ENCODE data around the gene PGPEP1. TPM values are rescaled to one million over a fixed set of nuclear protein-coding genes. Genes with fewer than 3 reads are reported as not detected.

The PGPEP1 gene
- total RNA-seq, 1 experiment from 2014 or later: 11.4 TPM

DNA sequence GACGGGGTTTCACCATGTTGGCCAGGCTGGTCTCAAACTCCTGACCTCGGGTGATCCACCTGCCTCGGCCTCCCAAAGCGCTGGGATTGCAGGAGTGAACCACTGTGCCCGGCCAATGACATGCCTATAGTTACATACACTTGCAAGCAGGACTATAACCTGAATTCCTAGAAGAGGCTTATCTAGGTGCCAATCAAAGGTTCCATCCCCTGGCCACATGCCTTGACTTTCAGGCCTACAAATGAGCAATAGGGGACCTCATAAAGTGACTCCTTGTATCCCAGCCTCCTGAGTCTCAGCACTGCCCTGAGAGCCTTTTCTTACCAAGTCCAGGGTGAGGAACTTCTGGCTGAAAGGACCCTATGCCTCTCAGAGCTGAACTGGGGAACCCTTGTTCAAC is 13.6 kb upstream of the PGPEP1 start:
- H2AFZ ChIP-seq (ENCODE audit: low read length): no peak overlapping the region
- H3K9me2 ChIP-seq (replicated peaks; ENCODE audit: low read length): no peaks in the 10 kb centered on the region
- H3K36me3 ChIP-seq (ENCODE audit: low read depth, low read length): no peaks in the 10 kb centered on the region
- ChIA-PET POLR2A (ENCODE audit: unreplicated experiment) (no interaction called here), CTCF (no interaction called here)
- intact Hi-C loops (cut with micrococcal nuclease): loop anchor here (10.0 kb wide), 1 partner anchor 122 kb away; the partner anchor contains the start of gene RAB3A
- H3K79me2 ChIP-seq (ENCODE audit: low read length): peaks cover 12% of the 10 kb centered on the region
- BruUV-seq (replicated peaks): no TSS peak
- no peaks in the 10 kb centered on the region for H4K20me1 ChIP-seq (ENCODE audit: low read length)
- no peak overlapping the region for H3K4me3 ChIP-seq (ENCODE audit: low read length)
- ATAC-seq: no peak
- no peaks in the 10 kb centered on the region for H3F3A ChIP-seq (ENCODE audit: low read length, unreplicated experiment)
- H3K27me3 ChIP-seq (ENCODE audit: low read length): no peaks in the 10 kb centered on the region
- peaks cover 23% of the 10 kb centered on the region for H3K4me1 ChIP-seq (ENCODE audit: insufficient read depth, low read length)
- no peak overlapping the region for H3K27ac ChIP-seq (ENCODE audit: low read length)
- TF ChIP-seq EZH2phosphoT487 (IDR thresholded peaks at IDR 0.05; ENCODE audit: borderline replicate concordance, low read length) (no peak), EZH2 (IDR thresholded peaks at IDR 0.05; ENCODE audit: low read length, unreplicated experiment) (no peak)
- TF ChIP-seq, protein P1, sequence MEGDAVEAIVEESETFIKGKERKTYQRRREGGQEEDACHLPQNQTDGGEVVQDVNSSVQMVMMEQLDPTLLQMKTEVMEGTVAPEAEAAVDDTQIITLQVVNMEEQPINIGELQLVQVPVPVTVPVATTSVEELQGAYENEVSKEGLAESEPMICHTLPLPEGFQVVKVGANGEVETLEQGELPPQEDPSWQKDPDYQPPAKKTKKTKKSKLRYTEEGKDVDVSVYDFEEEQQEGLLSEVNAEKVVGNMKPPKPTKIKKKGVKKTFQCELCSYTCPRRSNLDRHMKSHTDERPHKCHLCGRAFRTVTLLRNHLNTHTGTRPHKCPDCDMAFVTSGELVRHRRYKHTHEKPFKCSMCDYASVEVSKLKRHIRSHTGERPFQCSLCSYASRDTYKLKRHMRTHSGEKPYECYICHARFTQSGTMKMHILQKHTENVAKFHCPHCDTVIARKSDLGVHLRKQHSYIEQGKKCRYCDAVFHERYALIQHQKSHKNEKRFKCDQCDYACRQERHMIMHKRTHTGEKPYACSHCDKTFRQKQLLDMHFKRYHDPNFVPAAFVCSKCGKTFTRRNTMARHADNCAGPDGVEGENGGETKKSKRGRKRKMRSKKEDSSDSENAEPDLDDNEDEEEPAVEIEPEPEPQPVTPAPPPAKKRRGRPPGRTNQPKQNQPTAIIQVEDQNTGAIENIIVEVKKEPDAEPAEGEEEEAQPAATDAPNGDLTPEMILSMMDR (conservative IDR thresholded peaks at IDR 0.05; ENCODE audit: low read depth, low read length): no peak
- no peaks in the 10 kb centered on the region for H3K9me3 ChIP-seq (ENCODE audit: low read length)
- H3K9ac ChIP-seq (ENCODE audit: low read length): no peak overlapping the region
- no peak for DNase-seq
- no peak overlapping the region for H3K4me2 ChIP-seq (ENCODE audit: low read length)

DNA sequence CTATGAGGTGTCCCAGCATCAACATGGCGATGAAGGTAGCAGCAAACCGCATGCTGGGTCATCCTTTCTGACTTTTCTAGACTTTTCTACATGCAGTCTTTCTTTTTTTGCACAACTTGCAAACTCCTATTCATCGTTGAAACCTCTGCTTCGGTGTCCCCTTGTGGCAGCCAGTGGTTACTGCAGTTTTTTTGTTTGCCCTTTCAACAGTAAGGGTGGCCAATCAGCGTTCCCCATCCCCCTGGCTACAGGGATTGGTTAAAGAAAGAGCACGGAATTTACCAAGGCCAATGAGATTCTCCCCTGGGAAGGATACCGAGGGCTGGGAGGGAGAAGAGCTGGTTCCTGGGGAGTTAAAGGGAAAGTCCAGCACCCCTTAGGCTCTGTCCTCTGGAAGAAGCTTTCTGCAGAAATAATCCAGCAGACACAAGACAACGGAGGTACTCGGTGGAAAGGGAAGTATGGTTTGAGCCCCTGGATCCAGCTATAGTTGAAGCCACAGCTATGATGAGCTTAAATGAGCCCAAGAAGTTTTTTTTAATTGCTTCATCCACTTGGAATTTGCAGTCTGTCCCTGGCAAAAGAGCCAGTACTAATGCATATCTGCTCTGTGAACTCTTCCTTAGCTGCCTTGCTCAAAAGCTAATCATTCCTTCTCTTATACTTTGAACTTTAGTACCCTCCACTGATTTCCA is 11.9 kb upstream of the PGPEP1 start:
- TF ChIP-seq EZH2 (IDR thresholded peaks at IDR 0.05; ENCODE audit: low read length, unreplicated experiment): no peak
- TF ChIP-seq, protein P1 (conservative IDR thresholded peaks at IDR 0.05; ENCODE audit: low read depth, low read length): peak; percentile 89
- ATAC-seq (peak; percentile 97), DNase-seq (peak; percentile 97)
- H2AFZ ChIP-seq (ENCODE audit: low read length): peak overlapping the region; percentile 75
- no peak overlapping the region for H3K9ac ChIP-seq (ENCODE audit: low read length)
- H3K9me3 ChIP-seq (ENCODE audit: low read length): no peaks in the 10 kb centered on the region
- CTCF ChIA-PET: interaction anchor here (0.5 to 1.9 kb wide), 17 partner anchors 10 to 266 kb away, joined by 3 to 64 read pairs (median 5); partner anchors contain the start of genes GDF15 and JUND
- peaks cover 10% of the 10 kb centered on the region for H3K4me1 ChIP-seq (ENCODE audit: insufficient read depth, low read length)
- H3K79me2 ChIP-seq (ENCODE audit: low read length): no peaks in the 10 kb centered on the region
- H3K27me3 ChIP-seq (ENCODE audit: low read length): no peaks in the 10 kb centered on the region
- H3K9me2 ChIP-seq (replicated peaks; ENCODE audit: low read length): no peaks in the 10 kb centered on the region
- H3F3A ChIP-seq (ENCODE audit: low read length, unreplicated experiment): no peaks in the 10 kb centered on the region
- BruUV-seq (replicated peaks): no TSS peak
- POLR2A ChIA-PET (ENCODE audit: unreplicated experiment): interaction anchor here (0.6 to 1.2 kb wide), 3 partner anchors 47 to 91 kb away, joined by 3 to 21 read pairs (median 9); partner anchors contain the start of genes JUND and SSBP4
- H3K36me3 ChIP-seq (ENCODE audit: low read depth, low read length): no peaks in the 10 kb centered on the region
- peak overlapping the region; percentile 50 for H3K4me3 ChIP-seq (ENCODE audit: low read length)
- no peak overlapping the region for H3K27ac ChIP-seq (ENCODE audit: low read length)
- peak overlapping the region; percentile 76 for H3K4me2 ChIP-seq (ENCODE audit: low read length)
- no peaks in the 10 kb centered on the region for H4K20me1 ChIP-seq (ENCODE audit: low read length)
- intact Hi-C loops (cut with micrococcal nuclease): loop anchor here (1.0 to 10.0 kb wide), 3 partner anchors 49 to 124 kb away; partner anchors contain the start of gene RAB3A

DNA sequence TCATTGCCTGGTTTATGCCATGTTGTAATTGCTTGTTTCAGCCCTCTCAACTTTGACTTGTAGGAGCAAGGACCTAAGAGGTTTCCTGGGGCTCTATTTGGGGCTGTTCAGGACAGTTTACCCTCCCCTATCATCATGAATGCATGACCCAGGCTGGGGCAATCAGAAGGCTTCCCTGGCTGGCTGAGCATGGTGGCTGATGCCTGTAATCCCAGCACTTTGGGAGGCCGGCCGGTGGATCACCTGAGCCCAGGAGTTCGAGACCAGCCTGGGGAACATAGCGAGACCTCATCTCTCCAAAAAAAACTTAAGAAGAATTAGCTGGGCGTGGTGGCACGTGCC is 11.4 kb upstream of the PGPEP1 start:
- Histone ChIP-seq H3K9me3 (ENCODE audit: low read length) (no peaks in the 10 kb centered on the region), H4K20me1 (ENCODE audit: low read length) (no peaks in the 10 kb centered on the region), H3K9me2 (replicated peaks; ENCODE audit: low read length) (no peaks in the 10 kb centered on the region), H3K79me2 (ENCODE audit: low read length) (no peaks in the 10 kb centered on the region), H3K27ac (ENCODE audit: low read length) (no peak overlapping the region), H2AFZ (ENCODE audit: low read length) (peak overlapping the region; percentile 75), H3K9ac (ENCODE audit: low read length) (no peak overlapping the region), H3F3A (ENCODE audit: low read length, unreplicated experiment) (no peaks in the 10 kb centered on the region), H3K36me3 (ENCODE audit: low read depth, low read length) (no peaks in the 10 kb centered on the region), H3K4me3 (ENCODE audit: low read length) (peak overlapping the region; percentile 50), H3K4me2 (ENCODE audit: low read length) (peak overlapping the region; percentile 76), H3K27me3 (ENCODE audit: low read length) (no peaks in the 10 kb centered on the region), H3K4me1 (ENCODE audit: insufficient read depth, low read length) (peaks cover 6% of the 10 kb centered on the region)
- no peak for DNase-seq
- TF ChIP-seq EZH2 (IDR thresholded peaks at IDR 0.05; ENCODE audit: low read length, unreplicated experiment) (no peak), EZH2phosphoT487 (IDR thresholded peaks at IDR 0.05; ENCODE audit: borderline replicate concordance, low read length) (no peak)
- TF ChIP-seq, protein P1 (conservative IDR thresholded peaks at IDR 0.05; ENCODE audit: low read depth, low read length): no peak
- ChIA-PET POLR2A (ENCODE audit: unreplicated experiment) (interaction anchor here (0.6 to 1.2 kb wide), 3 partner anchors 48 to 90 kb away, joined by 3 to 21 read pairs (median 9); partner anchors contain the start of genes JUND and SSBP4), CTCF (interaction anchor here (0.6 to 1.9 kb wide), 16 partner anchors 9 to 265 kb away, joined by 3 to 64 read pairs (median 5); partner anchors contain the start of gene JUND)
- TSS peak; percentile 93 for BruUV-seq (replicated peaks)
- intact Hi-C loops (cut with micrococcal nuclease): loop anchor here (10.0 kb wide), 1 partner anchor 124 kb away; the partner anchor contains the start of gene RAB3A
- peak; percentile 4 for ATAC-seq
